HepG2 (cell line): ENCODE data around the gene PTPRM. TPM values are rescaled to one million over a fixed set of nuclear protein-coding genes. Genes with fewer than 3 reads are reported as not detected.

Experiments
- CEBPG ChIP-seq: IDR thresholded peaks from 2 replicates; pipeline ENCODE4 v1.6.1; 2016
- HMGXB4 ChIP-seq, 2 experiments: sonication (generic) in 1 of 2; formaldehyde crosslinking in 1 of 2; IDR thresholded peaks; 2 replicates each; pipeline versions ENCODE4 v1.4.0 to v1.6.1; 2018 to 2020; ENCODE audit warnings: missing genetic modification reagents in 2 of 2, borderline replicate concordance in 1 of 2, low read depth in 1 of 2, mild to moderate bottlenecking in 1 of 2, missing biosample characterization in 1 of 2
- HNF4G ChIP-seq, 2 experiments: sonication (generic) in 1 of 2; formaldehyde crosslinking in 1 of 2; IDR thresholded peaks; 2 replicates each; pipeline versions ENCODE4 v1.4.0 to v1.6.1; 2011 to 2020; ENCODE audit warnings: borderline replicate concordance in 2 of 2, low read depth in 2 of 2, mild to moderate bottlenecking in 2 of 2, low read length in 1 of 2, missing genetic modification reagents in 1 of 2, moderate library complexity in 1 of 2
- HOXA5 ChIP-seq: sonication (generic); formaldehyde crosslinking; IDR thresholded peaks from 2 replicates; pipeline ENCODE4 v1.4.0; 2020; ENCODE audit warnings: missing genetic modification reagents
- KMT2B ChIP-seq: IDR thresholded peaks from 2 replicates; pipeline ENCODE4 v1.6.1; 2016; ENCODE audit warnings: missing genetic modification reagents, missing compliant biosample characterization
- MAZ ChIP-seq, 2 experiments: sonication (generic) in 1 of 2; formaldehyde crosslinking in 1 of 2; IDR thresholded peaks; 2 replicates each; pipeline versions ENCODE4 v1.5.0 to v1.6.1; 2012 to 2020; ENCODE audit warnings: low read depth in 2 of 2, mild to moderate bottlenecking in 2 of 2, borderline replicate concordance in 1 of 2, improper control_type of control experiment in 1 of 2, low read length in 1 of 2, missing genetic modification reagents in 1 of 2, moderate library complexity in 1 of 2
- MED8 ChIP-seq: sonication (generic); formaldehyde crosslinking; IDR thresholded peaks from 2 replicates; pipeline ENCODE4 v1.8.1; 2023; ENCODE audit warnings: mild to moderate bottlenecking, missing genetic modification reagents; ENCODE audit not compliant: insufficient replicate concordance
- RXRB ChIP-seq: IDR thresholded peaks from 2 replicates; pipeline ENCODE4 v1.6.1; 2016; ENCODE audit warnings: borderline replicate concordance, missing genetic modification reagents, missing compliant biosample characterization
- SMC3 ChIP-seq: IDR thresholded peaks from 2 replicates; pipeline ENCODE4 v1.6.1; 2011; ENCODE audit warnings: low read length, improper control_type of control experiment
- STAG1 ChIP-seq: sonication (generic); formaldehyde crosslinking; IDR thresholded peaks from 2 replicates; pipeline ENCODE4 v1.4.0; 2020; ENCODE audit warnings: missing genetic modification reagents
- ZNF264 ChIP-seq: sonication (generic); formaldehyde crosslinking; IDR thresholded peaks from 2 replicates; pipeline ENCODE4 v1.4.0; 2020; ENCODE audit warnings: missing genetic modification reagents
- ZNF652 ChIP-seq: IDR thresholded peaks from 2 replicates; pipeline ENCODE4 v1.6.1; 2016; ENCODE audit warnings: low read depth, borderline replicate concordance
- ZNF780A ChIP-seq: sonication (generic); formaldehyde crosslinking; IDR thresholded peaks from 2 replicates; pipeline ENCODE4 v1.8.0; 2022; ENCODE audit warnings: mild to moderate bottlenecking, missing genetic modification reagents, moderate library complexity
- polyA plus RNA-seq, 8 experiments: library from polyadenylated mRNA; depleted of rRNA in 3 of 8; stranded (reverse) in 7 of 8; unstranded in 1 of 8; fragments of >200 nt; fragmentation: Illumina TruSeq in 4 of 8; extraction: Trizol in 4 of 8; gene quantifications; 2 replicates each; pipeline versions ENCODE4 v1.2.1 to v1.2.3, GENCODE V29; 2011 to 2016; ENCODE audit warnings: low read depth in 4 of 8, missing spikeins in 1 of 8, mixed read lengths in 1 of 8; ENCODE audit not compliant: insufficient read depth in 1 of 8
- total RNA-seq, 5 experiments: library from RNA; depleted of rRNA; stranded (reverse); fragments of >200 nt; fragmentation: Illumina TruSeq; extraction: Trizol; gene quantifications; 2 replicates each; pipeline ENCODE4 v1.2.3, GENCODE V29; 2016; ENCODE audit warnings: low read depth in 1 of 5
- TF ChIP-seq, protein P1 (sequence below): sonication (generic); formaldehyde crosslinking; IDR thresholded peaks from 2 replicates; pipeline ENCODE4 v1.5.0; 2020; ENCODE audit warnings: mild to moderate bottlenecking, missing genetic modification reagents, borderline replicate concordance
- TF ChIP-seq, protein P2 (sequence below): sonication (generic); formaldehyde crosslinking; IDR thresholded peaks from 2 replicates; pipeline ENCODE4 v1.5.0; 2020; ENCODE audit warnings: mild to moderate bottlenecking, missing genetic modification reagents, moderate library complexity

Gene PTPRM
- total and polyA plus RNA-seq, 2 of the 13 experiments (the other 11 are each of a cell fraction or from before 2014, with no cell fraction given), result 12.6 to 108 TPM

- TF ChIP-seq MAZ (IDR thresholded peaks at IDR 0.05; ENCODE audit: borderline replicate concordance, low read depth, low read length) (no peak), MAZ (CRISPR knock-in tag; IDR thresholded peaks at IDR 0.05; ENCODE audit: low read depth) (no peak), HMGXB4 (CRISPR knock-in tag; IDR thresholded peaks at IDR 0.05; ENCODE audit: borderline replicate concordance in 1 of 2, low read depth in 1 of 2) (peak; percentile 34 to 35; a peak in 1 of 4 replicates), ZNF652 (CRISPR knock-in tag) (peak; percentile 56; the same call in 1 of the 2 replicates), SMC3 (peak; percentile 59), ZNF264 (CRISPR knock-in tag) (0 out of 2 replicates have a peak, but pooled peaks have one; percentile 28), ZNF780A (no peak), HOXA5 (CRISPR knock-in tag) (0 out of 2 replicates have a peak, but pooled peaks have one; percentile 36), MED8 (CRISPR knock-in tag) (no peak), STAG1 (CRISPR knock-in tag) (peak; percentile 75), HNF4G (IDR thresholded peaks at IDR 0.05; ENCODE audit: borderline replicate concordance, low read depth, low read length) (0 out of 2 replicates have a peak, but pooled peaks have one; percentile 37), HNF4G (CRISPR knock-in tag; IDR thresholded peaks at IDR 0.05; ENCODE audit: borderline replicate concordance, low read depth) (no peak), RXRB (peak; percentile 11; the same call in 1 of the 2 replicates), CEBPG (CRISPR knock-in tag) (peak; percentile 91), KMT2B (CRISPR knock-in tag) (0 out of 2 replicates have a peak, but pooled peaks have one; percentile 6)
- TF ChIP-seq, protein P1, sequence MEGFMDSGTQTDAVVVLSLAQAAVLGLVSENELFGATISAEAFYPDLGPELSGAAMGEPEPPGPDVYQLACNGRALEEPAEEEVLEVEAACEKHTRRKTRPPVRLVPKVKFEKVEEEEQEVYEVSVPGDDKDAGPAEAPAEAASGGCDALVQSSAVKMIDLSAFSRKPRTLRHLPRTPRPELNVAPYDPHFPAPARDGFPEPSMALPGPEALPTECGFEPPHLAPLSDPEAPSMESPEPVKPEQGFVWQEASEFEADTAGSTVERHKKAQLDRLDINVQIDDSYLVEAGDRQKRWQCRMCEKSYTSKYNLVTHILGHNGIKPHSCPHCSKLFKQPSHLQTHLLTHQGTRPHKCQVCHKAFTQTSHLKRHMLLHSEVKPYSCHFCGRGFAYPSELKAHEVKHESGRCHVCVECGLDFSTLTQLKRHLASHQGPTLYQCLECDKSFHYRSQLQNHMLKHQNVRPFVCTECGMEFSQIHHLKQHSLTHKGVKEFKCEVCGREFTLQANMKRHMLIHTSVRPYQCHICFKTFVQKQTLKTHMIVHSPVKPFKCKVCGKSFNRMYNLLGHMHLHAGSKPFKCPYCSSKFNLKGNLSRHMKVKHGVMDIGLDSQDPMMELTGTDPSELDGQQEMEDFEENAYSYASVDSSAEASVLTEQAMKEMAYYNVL (CRISPR knock-in tag), result no peak
- TF ChIP-seq, protein P2, sequence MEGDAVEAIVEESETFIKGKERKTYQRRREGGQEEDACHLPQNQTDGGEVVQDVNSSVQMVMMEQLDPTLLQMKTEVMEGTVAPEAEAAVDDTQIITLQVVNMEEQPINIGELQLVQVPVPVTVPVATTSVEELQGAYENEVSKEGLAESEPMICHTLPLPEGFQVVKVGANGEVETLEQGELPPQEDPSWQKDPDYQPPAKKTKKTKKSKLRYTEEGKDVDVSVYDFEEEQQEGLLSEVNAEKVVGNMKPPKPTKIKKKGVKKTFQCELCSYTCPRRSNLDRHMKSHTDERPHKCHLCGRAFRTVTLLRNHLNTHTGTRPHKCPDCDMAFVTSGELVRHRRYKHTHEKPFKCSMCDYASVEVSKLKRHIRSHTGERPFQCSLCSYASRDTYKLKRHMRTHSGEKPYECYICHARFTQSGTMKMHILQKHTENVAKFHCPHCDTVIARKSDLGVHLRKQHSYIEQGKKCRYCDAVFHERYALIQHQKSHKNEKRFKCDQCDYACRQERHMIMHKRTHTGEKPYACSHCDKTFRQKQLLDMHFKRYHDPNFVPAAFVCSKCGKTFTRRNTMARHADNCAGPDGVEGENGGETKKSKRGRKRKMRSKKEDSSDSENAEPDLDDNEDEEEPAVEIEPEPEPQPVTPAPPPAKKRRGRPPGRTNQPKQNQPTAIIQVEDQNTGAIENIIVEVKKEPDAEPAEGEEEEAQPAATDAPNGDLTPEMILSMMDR (CRISPR knock-in tag), result peak; percentile 68
These were observed 188.8 kb downstream of the PTPRM start (continued) for GRCh38 chr18:7755753-7756475.
